MM.1S (cell line): ENCODE measurements around the gene BCL2.

Source experiments
- DNase-seq: peaks from one replicate; pipeline ENCODE4 v3.0.0-alpha.2; 2015
- H2AFZ ChIP-seq: fragments of 300-600 bp; sonication (generic); 2 replicates; pipeline ENCODE4 v1.6.0; 2016; ENCODE audit warnings: antibody characterized with exemption, low read length
- H3F3A ChIP-seq: fragments of 300-600 bp; sonication (generic); 2 replicates; pipeline ENCODE4 v1.6.1; 2016; ENCODE audit warnings: mild to moderate bottlenecking, antibody characterized with exemption, low read length, moderate library complexity, mixed read lengths; ENCODE audit not compliant: insufficient read depth
- H3K27ac ChIP-seq: fragments of 300-600 bp; sonication (generic); 2 replicates; pipeline ENCODE4 v1.5.1; 2016; ENCODE audit warnings: mild to moderate bottlenecking, low read length
- H3K27me3 ChIP-seq: fragments of 300-600 bp; sonication (generic); replicated peaks from 2 replicates; pipeline ENCODE4 v1.6.0; 2016; ENCODE audit warnings: low read length; ENCODE audit not compliant: insufficient read depth
- H3K36me3 ChIP-seq: fragments of 300-600 bp; sonication (generic); replicated peaks from 2 replicates; pipeline ENCODE4 v1.6.1; 2016; ENCODE audit warnings: mild to moderate bottlenecking, low read length, mixed read lengths; ENCODE audit not compliant: insufficient read depth
- H3K4me1 ChIP-seq: fragments of 300-600 bp; sonication (generic); 2 replicates; pipeline ENCODE4 v1.6.1; 2016; ENCODE audit warnings: low read length, mixed read lengths
- H3K4me2 ChIP-seq: fragments of 300-600 bp; sonication (generic); 2 replicates; pipeline ENCODE4 v1.6.0; 2016; ENCODE audit warnings: low read depth, low read length
- H3K4me3 ChIP-seq: fragments of 300-600 bp; sonication (generic); 2 replicates; pipeline ENCODE4 v1.5.1; 2016; ENCODE audit warnings: low read length, mixed read lengths
- H3K79me2 ChIP-seq: fragments of 300-600 bp; sonication (generic); 2 replicates; pipeline ENCODE4 v1.6.1; 2016; ENCODE audit warnings: mixed run types, low read length, mixed read lengths
- H3K9ac ChIP-seq: fragments of 300-600 bp; sonication (generic); 2 replicates; pipeline ENCODE4 v1.6.1; 2016; ENCODE audit warnings: low read length, mixed read lengths
- H3K9me2 ChIP-seq: fragments of 300-600 bp; sonication (generic); replicated peaks from 2 replicates; pipeline ENCODE4 v1.6.1; 2016; ENCODE audit warnings: mild to moderate bottlenecking, low read length, mixed read lengths; ENCODE audit not compliant: insufficient read depth
- H3K9me3 ChIP-seq: fragments of 300-600 bp; sonication (generic); replicated peaks from 2 replicates; pipeline ENCODE4 v1.6.1; 2016; ENCODE audit warnings: mild to moderate bottlenecking, low read length, mixed read lengths; ENCODE audit not compliant: insufficient read depth
- H4K20me1 ChIP-seq: fragments of 300-600 bp; sonication (generic); 2 replicates; pipeline ENCODE4 v1.6.1; 2016; ENCODE audit warnings: mild to moderate bottlenecking, low read length, moderate library complexity, mixed read lengths; ENCODE audit not compliant: insufficient read depth
- CTCF ChIP-seq: fragments of 300-600 bp; sonication (generic); IDR thresholded peaks from 2 replicates; pipeline ENCODE4 v1.5.1; 2016; ENCODE audit warnings: antibody characterized with exemption, low read length, mixed read lengths
- EZH2 ChIP-seq: fragments of 300-600 bp; sonication (generic); optimal IDR thresholded peaks from 2 replicates; pipeline ENCODE3; 2017; ENCODE audit warnings: low read depth, mild to moderate bottlenecking, antibody characterized with exemption, low read length, mixed read lengths
- EZH2phosphoT487 ChIP-seq: fragments of 300-600 bp; sonication (generic); IDR thresholded peaks from 2 replicates; pipeline ENCODE4 v1.6.1; 2018; ENCODE audit warnings: antibody characterized with exemption, low read length

Gene BCL2

GRCh38 chr18:63326011-63326410, 6.4 kb upstream of the BCL2 start:
- no peaks in the 10 kb centered on the region for H3K27me3 ChIP-seq
- peaks cover 5% of the 10 kb centered on the region; the same call in 1 of the 2 replicates for H3K4me1 ChIP-seq
- H3K79me2 ChIP-seq: no peaks in the 10 kb centered on the region
- DNase-seq: no peak
- peaks cover 10% of the 10 kb centered on the region for H3F3A ChIP-seq
- H3K4me3 ChIP-seq: no peak overlapping the region
- H3K9me3 ChIP-seq: no peaks in the 10 kb centered on the region
- H3K27ac ChIP-seq: no peak overlapping the region
- no peaks in the 10 kb centered on the region for H3K9me2 ChIP-seq
- TF ChIP-seq EZH2: no peak
- TF ChIP-seq EZH2phosphoT487: no peak
- no peak for TF ChIP-seq CTCF
- no peak overlapping the region for H3K4me2 ChIP-seq
- H3K36me3 ChIP-seq: no peaks in the 10 kb centered on the region
- H2AFZ ChIP-seq: no peak overlapping the region
- H3K9ac ChIP-seq: no peak overlapping the region
- no peaks in the 10 kb centered on the region for H4K20me1 ChIP-seq

- H3K4me3 ChIP-seq: no peak overlapping the region
- H3K36me3 ChIP-seq: no peaks in the 10 kb centered on the region
- peaks cover 5% of the 10 kb centered on the region; the same call in 1 of the 2 replicates for H3K4me1 ChIP-seq
- H4K20me1 ChIP-seq: no peaks in the 10 kb centered on the region
- peaks cover 12% of the 10 kb centered on the region for H3F3A ChIP-seq
- H3K27ac ChIP-seq: no peak overlapping the region
- H2AFZ ChIP-seq: no peak overlapping the region
- H3K9me2 ChIP-seq: no peaks in the 10 kb centered on the region
- no peaks in the 10 kb centered on the region for H3K27me3 ChIP-seq
- H3K4me2 ChIP-seq: no peak overlapping the region
- H3K9me3 ChIP-seq: no peaks in the 10 kb centered on the region
- no peak for DNase-seq
- H3K9ac ChIP-seq: no peak overlapping the region
- TF ChIP-seq EZH2phosphoT487: no peak
- TF ChIP-seq EZH2: no peak
- TF ChIP-seq CTCF: no peak
- H3K79me2 ChIP-seq: no peaks in the 10 kb centered on the region
Measured at GRCh38 chr18:63325086-63325686, 5.6 kb upstream of the BCL2 start.

GRCh38 chr18:63322908-63323634, 3.5 kb upstream of the BCL2 start:
- H3K79me2 ChIP-seq: peaks cover 16% of the 10 kb centered on the region
- no peaks in the 10 kb centered on the region for H3K27me3 ChIP-seq
- H3K4me3 ChIP-seq: no peak overlapping the region
- no peaks in the 10 kb centered on the region for H4K20me1 ChIP-seq
- no peak overlapping the region for H3K27ac ChIP-seq
- H3F3A ChIP-seq: peaks cover 12% of the 10 kb centered on the region
- no peaks in the 10 kb centered on the region for H3K9me3 ChIP-seq
- no peaks in the 10 kb centered on the region for H3K9me2 ChIP-seq
- H3K4me1 ChIP-seq: peaks cover 5% of the 10 kb centered on the region; the same call in 1 of the 2 replicates
- DNase-seq: peak; percentile 74
- H3K9ac ChIP-seq: no peak overlapping the region
- peak overlapping the region; percentile 11; the same call in 1 of the 2 replicates for H3K4me2 ChIP-seq
- no peaks in the 10 kb centered on the region for H3K36me3 ChIP-seq
- H2AFZ ChIP-seq: peak overlapping the region; percentile 38; the same call in 1 of the 2 replicates
- TF ChIP-seq EZH2 (no peak), CTCF (peak; percentile 70)
